GM13977 (cell line): ENCODE data around the gene SNX8.

Source experiments
- DNase-seq: peaks from one replicate; pipeline ENCODE4 v3.0.0; 2012; ENCODE audit warnings: low spot score
- CTCF ChIP-seq: IDR thresholded peaks from 2 replicates; pipeline ENCODE4 v1.5.1; 2012; ENCODE audit warnings: mild to moderate bottlenecking, control low read depth; ENCODE audit not compliant: insufficient read depth; ENCODE audit errors: extremely low read depth, missing control alignments
- in situ Hi-C: fragments of 300-500 bp; cut with MboI; formaldehyde crosslinking; loops from one replicate; pipeline ENCODE4 v1.12.0; 2022; ENCODE audit warnings: low sequenced_read_pairs, low pct_unique_long_range_greater_than_20kb, mixed read lengths, inconsistent platforms; ENCODE audit not compliant: unreplicated experiment

Gene SNX8

GRCh38 chr7:2264158-2264557, 50.1 kb downstream of the SNX8 start:
- no peak for DNase-seq
- in situ Hi-C loops, result no loop called here
- TF ChIP-seq CTCF, result no peak

GRCh38 chr7:2263176-2263575, 51.1 kb downstream of the SNX8 start:
- in situ Hi-C loops, result no loop called here
- DNase-seq, result no peak
- no peak for TF ChIP-seq CTCF

- DNase-seq, result peak; percentile 67
- no peak for TF ChIP-seq CTCF
- in situ Hi-C loops, result no loop called here
Measured at GRCh38 chr7:2261611-2262010, 52.6 kb downstream of the SNX8 start.

- DNase-seq, result no peak
- in situ Hi-C loops, result no loop called here
- no peak for TF ChIP-seq CTCF
Measured at GRCh38 chr7:2260820-2261219, 53.4 kb downstream of the SNX8 start.

GRCh38 chr7:2259480-2259879, 54.8 kb downstream of the SNX8 start:
- in situ Hi-C loops, result no loop called here
- no peak for DNase-seq
- TF ChIP-seq CTCF, result no peak

GRCh38 chr7:2258661-2259365, 55.4 kb downstream of the SNX8 start:
- DNase-seq, result peak; percentile 80
- TF ChIP-seq CTCF, result no peak

More at GRCh38 chr7:2258661-2259365, 55.4 kb downstream of the SNX8 start:
- in situ Hi-C loops, result no loop called here
